H1 (cell line): ENCODE results near the gene IST1. TPM values are rescaled to one million over a fixed set of nuclear protein-coding genes. Genes with fewer than 3 reads are reported as not detected.

Experiments
- EGR1 ChIP-seq: IDR thresholded peaks from 2 replicates; pipeline ENCODE4 v1.6.1; 2011; ENCODE audit warnings: low read depth, low read length, borderline replicate concordance
- SUZ12 ChIP-seq: fragments of 200-600 bp; sonication (generic); IDR thresholded peaks from 2 replicates; pipeline ENCODE4 v1.6.1; 2012; ENCODE audit warnings: mild to moderate bottlenecking, inconsistent platforms, low read length, moderate library complexity, mixed read lengths
- TBP ChIP-seq: IDR thresholded peaks from 2 replicates; pipeline ENCODE4 v1.6.1; 2011; ENCODE audit warnings: low read depth, low read length, improper control_type of control experiment
- polyA plus RNA-seq, 7 experiments: library from polyadenylated mRNA; depleted of rRNA in 3 of 7; stranded (reverse) in 5 of 7; unstranded in 2 of 7; fragments of >200 nt in 5 of 7; fragments of 200-250 nt in 2 of 7; gene quantifications; 1 replicate in 5 of 7; 2 replicates in 1 of 7; 4 replicates in 1 of 7; pipeline versions ENCODE4 v1.2.1 to v1.2.3, GENCODE V29; 2011 to 2013; ENCODE audit warnings: missing spikeins in 2 of 7, mixed read lengths in 2 of 7
- total RNA-seq: library from RNA; stranded (reverse); fragmentation: NEBNext Ultra II Directional; extraction: Animal tissue kit (Norgen Biotek cat#: 25700); gene quantifications from 2 replicates; pipeline ENCODE4 v1.2.1, GENCODE V29; 2021

The IST1 gene
- total and polyA plus RNA-seq, 2 of the 8 experiments (the other 6 are each of a cell fraction or from before 2014, with no cell fraction given), result 190 to 248 TPM

DNA sequence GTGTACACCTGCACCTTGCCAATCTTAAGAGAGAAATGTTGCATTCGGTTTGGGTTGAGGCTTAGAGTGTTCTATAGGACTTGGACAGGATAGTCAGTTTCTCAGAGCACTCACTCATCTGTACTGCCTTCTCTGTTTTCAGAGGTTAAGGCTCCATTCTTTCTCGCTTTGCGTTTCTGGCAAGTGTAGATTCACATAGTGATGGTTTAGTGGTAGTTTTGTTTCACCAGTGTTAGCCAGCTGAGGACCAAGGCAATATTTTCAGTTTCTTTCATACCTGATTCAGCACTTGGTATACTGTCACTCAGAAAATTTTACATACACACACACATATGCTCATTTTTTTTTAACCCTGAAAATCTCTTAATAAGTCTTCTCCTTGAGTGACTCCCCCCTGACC lies 48.2 kb upstream of the IST1 start (continued):
- no peak for TF ChIP-seq EGR1
- no peak for TF ChIP-seq TBP
- no peak for TF ChIP-seq SUZ12
